HepG2 (cell line): Measurements from ENCODE around the gene OMG. TPM values are rescaled to one million over a fixed set of nuclear protein-coding genes. Genes with fewer than 3 reads are reported as not detected.

Source experiments
- ATAC-seq: fragments of 200-7000 bp; cut with Tn5 transposase; 3 replicates; pipeline ENCODE4 v1.9.1; 2020; ENCODE audit warnings: mild to moderate bottlenecking, moderate library complexity
- BruUV-seq: library from RNA; stranded (reverse); fragments of 400-500 nt; replicated peaks from 2 replicates; lab custom pipeline; 2021; lab: Mats Ljungman, UMichigan
- CTCF ChIA-PET: fragments of 300-600 bp; formaldehyde crosslinking; extraction: SDS; loops from one replicate; lab custom pipeline; 2021; ENCODE audit warnings: low total read pairs, inconsistent platforms, low intra/inter-chr PET ratio; lab: Yijun Ruan, JAX
- POLR2A ChIA-PET: fragments of 350-600 bp; sonication (Branson Sonifier 250); formaldehyde crosslinking; loops from one replicate; lab custom pipeline; 2020; ENCODE audit warnings: antibody characterized with exemption, inconsistent platforms; lab: Yijun Ruan, JAX
- DNase-seq: peaks from one replicate; pipeline ENCODE4 v3.0.0-alpha.2; 2015; ENCODE audit warnings: low spot score
- FAIRE-seq: peaks from 3 replicates; lab custom pipeline; 2011; peaks lifted over from hg19 to GRCh38; lab: Jason Lieb, UNC
- H2AFZ ChIP-seq: one replicate; pipeline ENCODE4 v1.6.1; 2011; ENCODE audit warnings: low read length, inconsistent platforms
- H3K27ac ChIP-seq: fragments of 300-600 bp; 3 replicates; pipeline ENCODE4 v1.8.0; 2011; ENCODE audit warnings: mixed run types, mild to moderate bottlenecking, mixed read lengths, low read length, inconsistent platforms; ENCODE audit not compliant: insufficient read depth; ENCODE audit errors: extremely low read length
- H3K27me3 ChIP-seq, 2 experiments: fragments of 200-600 bp in 1 of 2; 2 replicates in 1 of 2; 3 replicates in 1 of 2; pipeline versions ENCODE4 v1.6.0 to v1.8.0; 2011; ENCODE audit warnings: low read length in 2 of 2, mild to moderate bottlenecking in 2 of 2, moderate library complexity in 2 of 2, inconsistent platforms in 1 of 2; ENCODE audit not compliant: insufficient read depth in 2 of 2, control insufficient read depth in 1 of 2
- H3K36me3 ChIP-seq, 2 experiments: fragments of 200-600 bp in 1 of 2; replicated peaks in 1 of 2; 2 replicates in 1 of 2; 3 replicates in 1 of 2; pipeline versions ENCODE4 v1.5.1 to v1.8.0; 2011; ENCODE audit warnings: low read length in 2 of 2, inconsistent platforms in 1 of 2; ENCODE audit not compliant: insufficient read depth in 2 of 2, control insufficient read depth in 1 of 2
- H3K4me1 ChIP-seq: 2 replicates; pipeline ENCODE4 v1.5.1; 2012; ENCODE audit warnings: low read length, inconsistent platforms; ENCODE audit not compliant: insufficient read depth
- H3K4me2 ChIP-seq: 2 replicates; pipeline ENCODE4 v1.6.0; 2011; ENCODE audit warnings: low read depth, low read length, inconsistent platforms
- H3K4me3 ChIP-seq, 3 experiments: fragments of 200-600 bp in 1 of 3; sonication (generic), shearing (Covaris generic) in 1 of 3; replicated peaks in 1 of 3; 2 replicates each; pipeline ENCODE4 v1.5.1; 2011 to 2016; ENCODE audit warnings: low read length in 3 of 3, inconsistent platforms in 2 of 3, low read depth in 2 of 3, mild to moderate bottlenecking in 2 of 3, control low read depth in 1 of 3, mixed read lengths in 1 of 3; ENCODE audit not compliant: insufficient read depth in 1 of 3
- H3K79me2 ChIP-seq: one replicate; pipeline ENCODE4 v1.6.1; 2011; ENCODE audit warnings: low read length, inconsistent platforms; ENCODE audit not compliant: insufficient read depth
- H3K9ac ChIP-seq: 2 replicates; pipeline ENCODE4 v1.6.0; 2011; ENCODE audit warnings: mild to moderate bottlenecking, low read depth, low read length, inconsistent platforms; ENCODE audit not compliant: insufficient read depth
- H3K9me3 ChIP-seq: 2 replicates; pipeline ENCODE4 v1.5.1; 2012; ENCODE audit warnings: mild to moderate bottlenecking, low read length
- H4K20me1 ChIP-seq: 2 replicates; pipeline ENCODE4 v1.6.0; 2011; ENCODE audit warnings: inconsistent platforms, mild to moderate bottlenecking, low read length, moderate library complexity; ENCODE audit not compliant: insufficient read depth
- CENPT ChIP-seq: sonication (generic); formaldehyde crosslinking; IDR thresholded peaks from 2 replicates; pipeline ENCODE4 v1.8.0; 2022; ENCODE audit warnings: low read depth, mild to moderate bottlenecking, moderate library complexity, missing genetic modification reagents
- DR1 ChIP-seq: sonication (generic); formaldehyde crosslinking; IDR thresholded peaks from 2 replicates; pipeline ENCODE4 v1.8.0; 2021; ENCODE audit warnings: mild to moderate bottlenecking, missing genetic modification reagents, inconsistent platforms
- ETV6 ChIP-seq: sonication (generic); formaldehyde crosslinking; conservative IDR thresholded peaks from 2 replicates; pipeline ENCODE4 v1.4.0; 2020; ENCODE audit warnings: missing genetic modification reagents
- RFX1 ChIP-seq: fragments of 450-650 bp; IDR thresholded peaks from 2 replicates; pipeline ENCODE4 v1.6.1; 2017
- ZFAT ChIP-seq: sonication (generic); formaldehyde crosslinking; conservative IDR thresholded peaks from 2 replicates; pipeline ENCODE4 v1.8.1; 2023; ENCODE audit warnings: missing genetic modification reagents, inconsistent platforms
- ZFP36L1 ChIP-seq: sonication (generic); formaldehyde crosslinking; IDR thresholded peaks from 2 replicates; pipeline ENCODE4 v1.8.0; 2022; ENCODE audit warnings: mild to moderate bottlenecking, missing genetic modification reagents, moderate library complexity
- ZNF180 ChIP-seq: sonication (generic); formaldehyde crosslinking; IDR thresholded peaks from 2 replicates; pipeline ENCODE4 v1.4.0; 2020; ENCODE audit warnings: low read depth, missing genetic modification reagents, borderline replicate concordance
- ZNF460 ChIP-seq: sonication (generic); formaldehyde crosslinking; IDR thresholded peaks from 2 replicates; pipeline ENCODE4 v1.5.1; 2020; ENCODE audit warnings: missing genetic modification reagents, mild to moderate bottlenecking, borderline replicate concordance
- WGBS: methylation state at CpG from one replicate; pipeline ENCODE4 v1.1.6; 2017; ENCODE audit warnings: low lambda C conversion rate; 5-methylcytosine and 5-hydroxymethylcytosine counted together
- in situ Hi-C: cut with HindIII; loops from 2 replicates; pipeline ENCODE4 v1.10.0; 2017; ENCODE audit warnings: low pct_unique_long_range_greater_than_20kb; ENCODE audit not compliant: extremely low pct_ligation_motif_present
- intact Hi-C: fragments of 100-400 bp; cut with micrococcal nuclease; formaldehyde crosslinking; loops from one replicate; pipeline ENCODE4 v1.10.0; 2022; ENCODE audit not compliant: unreplicated experiment
- polyA plus RNA-seq, 8 experiments: library from polyadenylated mRNA; depleted of rRNA in 3 of 8; stranded (reverse) in 7 of 8; unstranded in 1 of 8; fragments of >200 nt; fragmentation: Illumina TruSeq in 4 of 8; extraction: Trizol in 4 of 8; gene quantifications; 2 replicates each; pipeline versions ENCODE4 v1.2.1 to v1.2.3, GENCODE V29; 2011 to 2016; ENCODE audit warnings: low read depth in 4 of 8, missing spikeins in 1 of 8, mixed read lengths in 1 of 8; ENCODE audit not compliant: insufficient read depth in 1 of 8
- total RNA-seq, 5 experiments: library from RNA; depleted of rRNA; stranded (reverse); fragments of >200 nt; fragmentation: Illumina TruSeq; extraction: Trizol; gene quantifications; 2 replicates each; pipeline ENCODE4 v1.2.3, GENCODE V29; 2016; ENCODE audit warnings: low read depth in 1 of 5
- TF ChIP-seq, protein P1 (sequence below): sonication (generic); formaldehyde crosslinking; IDR thresholded peaks from 2 replicates; pipeline ENCODE4 v1.4.0; 2020; ENCODE audit warnings: missing genetic modification reagents, borderline replicate concordance

OMG gene
- total and polyA plus RNA-seq, 2 of the 13 experiments (the other 11 are each of a cell fraction or from before 2014, with no cell fraction given), result not detected

- no peak for ATAC-seq
- no peak for FAIRE-seq
- no TSS peak for BruUV-seq
- in situ Hi-C loops, result no loop called here
- no peaks in the 10 kb centered on the region for H3K4me1 ChIP-seq
- TF ChIP-seq CENPT (CRISPR knock-in tag), result no peak
- TF ChIP-seq DR1 (CRISPR knock-in tag), result no peak
- TF ChIP-seq ZFP36L1 (CRISPR knock-in tag), result no peak
- TF ChIP-seq, protein P1, sequence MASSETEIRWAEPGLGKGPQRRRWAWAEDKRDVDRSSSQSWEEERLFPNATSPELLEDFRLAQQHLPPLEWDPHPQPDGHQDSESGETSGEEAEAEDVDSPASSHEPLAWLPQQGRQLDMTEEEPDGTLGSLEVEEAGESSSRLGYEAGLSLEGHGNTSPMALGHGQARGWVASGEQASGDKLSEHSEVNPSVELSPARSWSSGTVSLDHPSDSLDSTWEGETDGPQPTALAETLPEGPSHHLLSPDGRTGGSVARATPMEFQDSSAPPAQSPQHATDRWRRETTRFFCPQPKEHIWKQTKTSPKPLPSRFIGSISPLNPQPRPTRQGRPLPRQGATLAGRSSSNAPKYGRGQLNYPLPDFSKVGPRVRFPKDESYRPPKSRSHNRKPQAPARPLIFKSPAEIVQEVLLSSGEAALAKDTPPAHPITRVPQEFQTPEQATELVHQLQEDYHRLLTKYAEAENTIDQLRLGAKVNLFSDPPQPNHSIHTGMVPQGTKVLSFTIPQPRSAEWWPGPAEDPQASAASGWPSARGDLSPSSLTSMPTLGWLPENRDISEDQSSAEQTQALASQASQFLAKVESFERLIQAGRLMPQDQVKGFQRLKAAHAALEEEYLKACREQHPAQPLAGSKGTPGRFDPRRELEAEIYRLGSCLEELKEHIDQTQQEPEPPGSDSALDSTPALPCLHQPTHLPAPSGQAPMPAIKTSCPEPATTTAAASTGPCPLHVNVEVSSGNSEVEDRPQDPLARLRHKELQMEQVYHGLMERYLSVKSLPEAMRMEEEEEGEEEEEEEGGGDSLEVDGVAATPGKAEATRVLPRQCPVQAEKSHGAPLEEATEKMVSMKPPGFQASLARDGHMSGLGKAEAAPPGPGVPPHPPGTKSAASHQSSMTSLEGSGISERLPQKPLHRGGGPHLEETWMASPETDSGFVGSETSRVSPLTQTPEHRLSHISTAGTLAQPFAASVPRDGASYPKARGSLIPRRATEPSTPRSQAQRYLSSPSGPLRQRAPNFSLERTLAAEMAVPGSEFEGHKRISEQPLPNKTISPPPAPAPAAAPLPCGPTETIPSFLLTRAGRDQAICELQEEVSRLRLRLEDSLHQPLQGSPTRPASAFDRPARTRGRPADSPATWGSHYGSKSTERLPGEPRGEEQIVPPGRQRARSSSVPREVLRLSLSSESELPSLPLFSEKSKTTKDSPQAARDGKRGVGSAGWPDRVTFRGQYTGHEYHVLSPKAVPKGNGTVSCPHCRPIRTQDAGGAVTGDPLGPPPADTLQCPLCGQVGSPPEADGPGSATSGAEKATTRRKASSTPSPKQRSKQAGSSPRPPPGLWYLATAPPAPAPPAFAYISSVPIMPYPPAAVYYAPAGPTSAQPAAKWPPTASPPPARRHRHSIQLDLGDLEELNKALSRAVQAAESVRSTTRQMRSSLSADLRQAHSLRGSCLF (CRISPR knock-in tag), result no peak
- TF ChIP-seq ZFAT, result no peak
- no peak for TF ChIP-seq ZNF460 (CRISPR knock-in tag)
- TF ChIP-seq ZNF180 (CRISPR knock-in tag), result no peak
- no peak for TF ChIP-seq ETV6 (CRISPR knock-in tag)
- no peak for TF ChIP-seq RFX1
- DNase-seq, result no peak
- no peaks in the 10 kb centered on the region for H4K20me1 ChIP-seq
- H3K9ac ChIP-seq, result no peak overlapping the region
- no peak overlapping the region for H3K4me3 ChIP-seq
- no peak overlapping the region for H2AFZ ChIP-seq
- ChIA-PET POLR2A (no interaction called here), CTCF (no interaction called here)
- no peaks in the 10 kb centered on the region; a peak in 2 of 5 replicates for H3K36me3 ChIP-seq
- H3K4me2 ChIP-seq, result no peak overlapping the region
- no peaks in the 10 kb centered on the region for H3K9me3 ChIP-seq
- no peaks in the 10 kb centered on the region for H3K79me2 ChIP-seq
- H3K27ac ChIP-seq, result no peak overlapping the region
- intact Hi-C loops, result no loop called here
- WGBS, result 90% methylated on average over 3 of the region's 3 CpGs
- H3K27me3 ChIP-seq, result no peaks in the 10 kb centered on the region
These were observed 2.1 kb downstream of the OMG start for GRCh38 chr17:31294820-31295488.
